NT2/D1 (cell line): ENCODE measurements around the gene CKAP4.

Experiments used
- DNase-seq: peaks from one replicate; pipeline ENCODE4 v3.0.0-alpha.2; 2011; ENCODE audit warnings: low read depth, low spot score
- H3K27me3 ChIP-seq: 2 replicates; pipeline ENCODE4 v1.6.0; 2011; ENCODE audit warnings: mild to moderate bottlenecking; ENCODE audit not compliant: insufficient read length, insufficient read depth
- H3K36me3 ChIP-seq: 2 replicates; pipeline ENCODE4 v1.6.1; 2011; ENCODE audit warnings: mild to moderate bottlenecking, low read length, mixed read lengths; ENCODE audit not compliant: insufficient read depth, insufficient read length
- H3K4me1 ChIP-seq: 2 replicates; pipeline ENCODE4 v1.5.1; 2011; ENCODE audit not compliant: insufficient read depth, insufficient read length
- H3K4me3 ChIP-seq: 2 replicates; pipeline ENCODE4 v1.5.1; 2011; ENCODE audit warnings: low read depth; ENCODE audit not compliant: insufficient read length
- H3K9ac ChIP-seq: 2 replicates; pipeline ENCODE4 v1.6.0; 2011; ENCODE audit warnings: low read depth; ENCODE audit not compliant: insufficient read length
- H3K9me3 ChIP-seq: 2 replicates; pipeline ENCODE4 v1.5.1; 2011; ENCODE audit warnings: mild to moderate bottlenecking, low read length; ENCODE audit not compliant: insufficient read depth
- SUZ12 ChIP-seq: IDR thresholded peaks from 2 replicates; pipeline ENCODE4 v1.6.1; 2011; ENCODE audit not compliant: insufficient read length, insufficient read depth; ENCODE audit errors: extremely low read depth
- YY1 ChIP-seq: IDR thresholded peaks from 2 replicates; pipeline ENCODE4 v1.6.1; 2011; ENCODE audit not compliant: insufficient read length, insufficient read depth
- ZNF274 ChIP-seq: IDR thresholded peaks from 2 replicates; pipeline ENCODE4 v1.6.1; 2011; ENCODE audit warnings: mild to moderate bottlenecking, low read depth, low read length

CKAP4 gene, protein sequence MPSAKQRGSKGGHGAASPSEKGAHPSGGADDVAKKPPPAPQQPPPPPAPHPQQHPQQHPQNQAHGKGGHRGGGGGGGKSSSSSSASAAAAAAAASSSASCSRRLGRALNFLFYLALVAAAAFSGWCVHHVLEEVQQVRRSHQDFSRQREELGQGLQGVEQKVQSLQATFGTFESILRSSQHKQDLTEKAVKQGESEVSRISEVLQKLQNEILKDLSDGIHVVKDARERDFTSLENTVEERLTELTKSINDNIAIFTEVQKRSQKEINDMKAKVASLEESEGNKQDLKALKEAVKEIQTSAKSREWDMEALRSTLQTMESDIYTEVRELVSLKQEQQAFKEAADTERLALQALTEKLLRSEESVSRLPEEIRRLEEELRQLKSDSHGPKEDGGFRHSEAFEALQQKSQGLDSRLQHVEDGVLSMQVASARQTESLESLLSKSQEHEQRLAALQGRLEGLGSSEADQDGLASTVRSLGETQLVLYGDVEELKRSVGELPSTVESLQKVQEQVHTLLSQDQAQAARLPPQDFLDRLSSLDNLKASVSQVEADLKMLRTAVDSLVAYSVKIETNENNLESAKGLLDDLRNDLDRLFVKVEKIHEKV

DNA sequence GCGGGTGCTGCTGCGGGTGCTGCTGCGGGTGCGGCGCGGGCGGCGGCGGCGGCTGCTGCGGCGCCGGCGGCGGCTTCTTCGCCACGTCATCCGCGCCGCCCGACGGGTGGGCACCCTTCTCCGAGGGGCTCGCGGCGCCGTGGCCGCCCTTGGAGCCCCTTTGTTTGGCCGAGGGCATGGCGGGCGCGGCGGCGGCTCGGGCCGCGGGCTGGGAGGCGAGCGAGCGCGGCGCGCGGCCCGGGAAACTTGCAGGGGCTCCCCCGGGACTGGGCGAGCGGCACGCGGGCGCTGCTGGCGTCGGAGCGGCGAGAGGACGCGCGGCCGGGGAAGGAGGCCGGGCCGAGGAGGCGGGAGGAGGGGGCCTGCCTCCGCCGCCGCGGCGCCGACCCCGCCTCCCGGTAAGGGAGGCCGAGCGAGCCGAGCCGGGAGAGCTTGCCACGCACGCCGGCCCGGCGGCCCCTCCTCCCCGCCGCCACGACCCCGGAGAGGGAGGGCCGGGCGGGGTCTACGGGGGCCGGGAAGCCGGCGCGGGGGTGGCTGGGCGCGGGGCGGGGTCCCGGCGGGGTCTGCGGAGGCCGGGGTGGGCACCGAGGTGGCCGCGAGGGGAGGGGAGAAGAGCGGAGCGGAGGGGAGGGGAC lies at the start of gene CKAP4:
Gene CKAP4 (minus strand): TSS at position 347 of the 638 bp plus-strand sequence. CDS start 169 bp downstream, at position 178.
- TF ChIP-seq YY1 = no peak
- TF ChIP-seq SUZ12 = no peak
- no peak for TF ChIP-seq ZNF274
- Histone ChIP-seq H3K36me3 (peaks cover 33% of the 10 kb centered on the region), H3K27me3 (no peaks in the 10 kb centered on the region), H3K9ac (peak within 1 kb of the TSS; percentile 95), H3K4me1 (peaks cover 11% of the 10 kb centered on the region), H3K9me3 (no peaks in the 10 kb centered on the region), H3K4me3 (peak within 1 kb of the TSS; percentile 76)
- peak; percentile 63 for DNase-seq

DNA sequence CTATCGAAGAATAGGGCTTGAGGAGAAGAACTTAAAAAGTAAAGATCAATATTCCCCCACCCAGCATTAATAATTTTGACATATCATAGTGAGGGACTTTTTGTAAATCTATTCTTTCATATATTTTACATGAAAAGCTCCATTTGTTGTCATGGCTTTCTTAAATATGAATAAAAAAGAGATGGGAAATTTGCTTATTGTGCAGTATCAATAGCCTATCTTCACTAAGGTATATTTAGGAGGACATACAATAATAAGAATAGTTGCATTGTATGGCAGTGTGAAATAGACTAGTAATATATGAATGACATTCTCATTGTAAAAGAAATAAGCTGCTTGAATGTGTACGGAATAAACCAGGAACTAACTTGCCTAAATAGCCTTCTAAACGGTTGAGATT lies 49.3 kb upstream of the CKAP4 start:
- Histone ChIP-seq H3K9me3 (no peaks in the 10 kb centered on the region), H3K4me1 (peaks cover 2% of the 10 kb centered on the region), H3K27me3 (no peaks in the 10 kb centered on the region), H3K36me3 (no peaks in the 10 kb centered on the region), H3K9ac (no peak overlapping the region), H3K4me3 (no peak overlapping the region)
- DNase-seq = no peak
- no peak for TF ChIP-seq ZNF274
- TF ChIP-seq YY1 = no peak
- TF ChIP-seq SUZ12 = no peak

DNA sequence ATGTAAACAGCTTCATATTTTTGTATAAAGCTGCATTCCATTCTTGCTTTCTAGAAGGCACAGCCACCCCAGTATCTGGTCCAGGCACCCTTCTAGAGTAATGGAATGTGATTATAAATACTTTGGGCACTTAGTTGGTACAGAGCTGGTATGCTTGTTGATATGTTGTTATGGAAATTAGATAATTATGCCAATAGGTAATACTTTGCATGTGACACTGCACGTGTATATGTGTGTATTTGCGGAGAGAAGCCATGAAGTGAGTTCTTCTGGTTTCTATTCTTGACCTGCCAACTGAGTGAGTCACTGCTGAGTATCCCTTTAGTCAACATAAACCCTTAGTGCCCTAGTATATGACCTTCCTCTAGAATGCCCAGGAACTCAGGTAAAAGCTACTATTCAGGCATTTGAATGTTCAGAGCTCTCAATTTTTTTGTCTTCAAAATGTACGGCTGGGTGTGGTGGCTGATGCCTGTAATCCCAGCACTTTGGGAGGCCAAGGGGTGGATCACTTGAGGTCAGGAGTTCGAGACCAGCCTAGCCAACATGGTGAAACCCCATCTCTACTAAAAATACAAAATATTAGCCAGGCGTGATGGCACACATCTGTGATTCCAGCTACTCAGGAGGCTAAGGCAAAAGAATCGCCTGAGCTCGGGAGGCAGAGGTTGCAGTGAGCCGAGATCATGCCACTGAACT lies 48.5 kb upstream of the CKAP4 start:
- DNase-seq = no peak
- H3K27me3 ChIP-seq = no peaks in the 10 kb centered on the region
- H3K9ac ChIP-seq = no peak overlapping the region
- H3K9me3 ChIP-seq = no peaks in the 10 kb centered on the region
- no peaks in the 10 kb centered on the region for H3K4me1 ChIP-seq
- H3K4me3 ChIP-seq = no peak overlapping the region
- no peaks in the 10 kb centered on the region for H3K36me3 ChIP-seq
- TF ChIP-seq YY1 (no peak), SUZ12 (no peak), ZNF274 (no peak)

DNA sequence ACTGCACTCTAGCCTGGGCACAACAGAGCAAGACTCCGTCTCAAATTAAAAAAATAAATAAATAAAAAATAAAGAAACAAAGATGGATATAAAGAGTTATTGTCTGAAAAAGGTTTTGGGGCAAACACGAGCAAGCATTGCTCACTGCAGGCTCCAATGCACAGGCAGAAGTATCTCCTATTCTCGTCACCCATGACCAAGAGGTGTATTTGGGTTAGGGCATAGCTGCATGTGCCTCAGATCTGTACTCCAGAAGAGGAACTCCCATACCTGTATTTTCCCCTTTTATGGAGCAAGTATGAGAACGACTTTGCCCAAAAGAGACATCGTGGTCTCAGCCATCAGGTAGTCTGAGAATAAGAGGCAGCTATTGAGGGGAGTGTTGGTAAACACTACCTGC lies 44.5 kb upstream of the CKAP4 start:
- Histone ChIP-seq H3K9ac (no peak overlapping the region), H3K4me3 (no peak overlapping the region), H3K27me3 (no peaks in the 10 kb centered on the region), H3K9me3 (no peaks in the 10 kb centered on the region), H3K36me3 (no peaks in the 10 kb centered on the region), H3K4me1 (no peaks in the 10 kb centered on the region)
- no peak for DNase-seq
- TF ChIP-seq ZNF274 (no peak), YY1 (no peak), SUZ12 (no peak)

DNA sequence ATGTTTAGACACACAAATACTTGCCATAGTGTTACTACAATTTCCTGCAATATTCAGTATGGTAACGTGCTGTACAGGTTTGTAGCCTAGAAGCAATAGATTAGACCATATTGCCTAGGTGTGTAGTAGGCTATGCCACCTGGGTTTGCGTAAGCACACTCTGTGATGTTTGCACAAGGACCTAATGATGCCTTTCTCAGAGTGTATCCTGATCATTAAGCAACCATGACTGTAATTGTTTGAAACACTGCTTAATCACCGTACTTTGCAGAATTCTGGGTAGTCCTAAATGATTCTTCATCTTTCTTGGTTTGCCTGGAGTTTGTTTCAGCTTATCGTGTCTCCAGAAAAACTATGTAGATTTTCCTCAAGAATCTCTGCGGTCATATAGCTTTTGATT lies 43.5 kb upstream of the CKAP4 start:
- no peak for TF ChIP-seq SUZ12
- no peak for TF ChIP-seq YY1
- TF ChIP-seq ZNF274 = no peak
- H3K9me3 ChIP-seq = no peaks in the 10 kb centered on the region
- no peak overlapping the region for H3K4me3 ChIP-seq
- H3K9ac ChIP-seq = no peak overlapping the region
- DNase-seq = no peak
- H3K27me3 ChIP-seq = no peaks in the 10 kb centered on the region
- H3K36me3 ChIP-seq = no peaks in the 10 kb centered on the region
- no peaks in the 10 kb centered on the region for H3K4me1 ChIP-seq

DNA sequence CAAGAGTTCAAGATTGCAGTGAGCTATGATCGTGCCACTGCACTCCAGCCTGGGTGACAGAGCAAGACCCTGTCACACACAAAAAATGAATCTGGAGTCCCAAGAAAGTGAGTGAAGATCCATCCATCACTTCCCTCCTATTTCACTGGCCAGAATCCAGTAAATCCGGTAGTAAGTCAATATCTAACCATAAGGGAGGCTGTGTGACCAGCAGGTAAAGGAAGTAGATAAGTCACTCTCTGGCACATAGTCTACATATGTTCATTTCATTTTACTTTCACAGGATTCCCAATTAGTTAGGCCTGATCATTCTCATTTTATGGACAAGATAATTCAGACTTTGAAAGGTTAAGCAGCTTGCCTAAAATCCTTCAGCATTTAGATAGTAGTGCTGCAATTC lies 42.8 kb upstream of the CKAP4 start:
- no peak for DNase-seq
- no peaks in the 10 kb centered on the region for H3K27me3 ChIP-seq
- H3K9me3 ChIP-seq = no peaks in the 10 kb centered on the region
- no peak overlapping the region for H3K9ac ChIP-seq
- no peaks in the 10 kb centered on the region for H3K4me1 ChIP-seq
- TF ChIP-seq ZNF274 = no peak
- TF ChIP-seq YY1 = no peak
- no peak for TF ChIP-seq SUZ12
- no peaks in the 10 kb centered on the region for H3K36me3 ChIP-seq
- no peak overlapping the region for H3K4me3 ChIP-seq

DNA sequence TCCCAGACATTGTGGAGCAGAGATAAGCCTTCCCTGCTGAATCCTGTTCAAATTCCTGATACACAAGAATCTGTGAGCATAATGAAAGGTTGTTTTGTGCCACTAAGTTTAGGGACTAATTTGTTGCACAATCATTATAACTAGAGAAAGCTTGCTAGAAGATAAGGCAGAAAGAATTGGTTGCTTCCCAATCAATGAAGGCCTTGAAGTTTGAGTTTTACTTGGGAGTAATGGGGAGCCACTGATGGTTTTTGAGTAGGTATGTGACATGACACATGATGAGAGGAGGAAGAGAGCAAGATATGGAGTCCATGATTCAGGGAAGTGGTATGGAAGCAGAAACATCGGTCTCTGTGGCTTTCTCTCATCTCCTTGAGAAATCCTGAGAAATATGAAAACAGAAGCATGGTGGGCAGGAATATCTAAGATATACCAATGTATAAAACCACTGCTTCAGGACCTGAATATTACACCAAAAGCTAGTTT lies 41.4 kb upstream of the CKAP4 start:
- H3K9ac ChIP-seq = no peak overlapping the region

More for the DNA sequence above, 41.4 kb upstream of the CKAP4 start:
- DNase-seq = no peak
- TF ChIP-seq SUZ12 (no peak), ZNF274 (no peak), YY1 (no peak)
- no peaks in the 10 kb centered on the region for H3K36me3 ChIP-seq
- H3K4me3 ChIP-seq = no peak overlapping the region
- no peaks in the 10 kb centered on the region for H3K9me3 ChIP-seq
- no peaks in the 10 kb centered on the region for H3K4me1 ChIP-seq
- no peaks in the 10 kb centered on the region for H3K27me3 ChIP-seq
